Ovary (tissue), 3 donors: ENCODE results near the gene ARHGEF6.

ENCODE experiments used
- CTCF ChIP-seq, 3 donors: fragments of 450-650 bp in 2 of 3; fragments of 200-600 bp in 1 of 3; IDR thresholded peaks; one replicate each; pipeline versions ENCODE4 v1.5.1 to v1.8.0; 2016 to 2022; ENCODE audit warnings: antibody characterized with exemption in 3 of 3, mild to moderate bottlenecking in 1 of 3
- POLR2A ChIP-seq: fragments of 450-650 bp; IDR thresholded peaks from one replicate; pipeline ENCODE4 v1.6.1; 2017; ENCODE audit warnings: antibody characterized with exemption, mild to moderate bottlenecking, moderate library complexity
- donor health status: DM: no; HTN: no; CAD: no.

GRCh38 chrX:136752796-136753195 lies 27.9 kb downstream of the ARHGEF6 start:
- no peak for TF ChIP-seq CTCF (IDR thresholded peaks at IDR 0.05)
- TF ChIP-seq POLR2A, result no peak
